Esophagus (tissue), 2 donors: ENCODE data around the gene MICU2. TPM values are rescaled to one million over a fixed set of nuclear protein-coding genes. Genes with fewer than 3 reads are reported as not detected.

Source experiments
- H3K27ac ChIP-seq, 2 donors: one replicate each; pipeline ENCODE4 v1.5.1; 2013; ENCODE audit warnings: low read depth in 2 of 2, mild to moderate bottlenecking in 2 of 2, inconsistent platforms in 1 of 2, low read length in 1 of 2, moderate library complexity in 1 of 2
- H3K27me3 ChIP-seq, 2 donors: one replicate each; pipeline ENCODE4 v1.6.1; 2013; ENCODE audit warnings: low read length in 2 of 2, control low read depth in 1 of 2, mild to moderate bottlenecking in 1 of 2; ENCODE audit not compliant: insufficient read depth in 2 of 2, control insufficient read depth in 1 of 2
- H3K36me3 ChIP-seq, 2 donors: one replicate each; pipeline ENCODE4 v1.6.1; 2013; ENCODE audit warnings: low read length in 1 of 2; ENCODE audit not compliant: control insufficient read depth in 2 of 2, insufficient read depth in 2 of 2
- H3K4me1 ChIP-seq, 2 donors: one replicate each; pipeline ENCODE4 v1.6.1; 2013; ENCODE audit warnings: low read length in 1 of 2; ENCODE audit not compliant: control insufficient read depth in 2 of 2, insufficient read depth in 2 of 2
- H3K4me3 ChIP-seq, 2 donors: one replicate each; pipeline ENCODE4 v1.5.1; 2013; ENCODE audit warnings: low read length in 2 of 2, mild to moderate bottlenecking in 2 of 2, low read depth in 1 of 2, moderate library complexity in 1 of 2
- H3K9me3 ChIP-seq, 2 donors: one replicate each; pipeline ENCODE4 v1.6.1; 2013; ENCODE audit warnings: mild to moderate bottlenecking in 2 of 2, low read depth in 1 of 2, low read length in 1 of 2, moderate library complexity in 1 of 2; ENCODE audit not compliant: control insufficient read depth in 2 of 2, insufficient read depth in 1 of 2
- WGBS, 2 donors: extraction: QIAGEN DNeasy Blood & Tissue Kit; methylation state at CpG; one replicate each; pipeline ENCODE4 v1.1.7; 2013; 5-methylcytosine and 5-hydroxymethylcytosine counted together
- polyA plus RNA-seq, 2 donors: library from polyadenylated mRNA; stranded (reverse); fragments of 200-250 nt; gene quantifications; one replicate each; pipeline ENCODE4 v1.2.3, GENCODE V29; 2013
- donor health status: healthy with polysubstance abuse.
- donor health status: Bipolar disorder and iron deficiency.

MICU2 gene
- polyA plus RNA-seq, 2 donors, result 23.6 to 26.3 TPM

DNA sequence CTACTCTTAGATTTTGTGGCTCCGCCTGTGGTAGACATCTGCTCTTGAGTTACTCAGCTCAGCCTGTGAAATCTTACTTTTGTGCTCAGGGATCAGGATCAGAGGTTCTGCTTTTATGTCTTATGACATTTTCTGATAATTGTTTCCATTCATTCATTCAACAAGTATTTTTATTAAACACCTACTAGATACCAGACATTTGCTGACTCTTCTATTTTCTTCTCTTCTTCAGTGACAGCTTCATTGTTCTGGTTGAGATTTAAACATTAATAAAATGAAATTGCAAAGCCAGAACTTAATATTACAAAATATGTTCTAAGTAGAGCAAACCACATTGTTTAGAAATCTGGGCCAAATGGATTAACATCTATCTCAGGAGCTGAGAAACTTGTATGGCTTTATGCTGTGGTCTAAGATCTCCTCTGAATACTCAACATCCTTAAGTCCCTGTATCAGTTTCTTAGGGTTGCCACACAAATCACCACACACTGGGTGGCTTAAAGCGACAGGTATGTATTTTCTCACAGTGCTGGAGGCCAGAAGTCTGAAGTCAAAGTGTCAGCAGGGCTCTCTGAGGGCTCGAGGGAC lies 15.8 kb upstream of the MICU2 start:
- Histone ChIP-seq H3K27me3 (no peaks in the 10 kb centered on the region), H3K27ac (no peak overlapping the region), H3K4me1 (no peaks in the 10 kb centered on the region), H3K9me3 (no peaks in the 10 kb centered on the region), H3K36me3 (no peaks in the 10 kb centered on the region), H3K4me3 (no peak overlapping the region)
- WGBS, 2 donors, result 61 to 69% methylated on average over 3 of the region's 3 CpGs

DNA sequence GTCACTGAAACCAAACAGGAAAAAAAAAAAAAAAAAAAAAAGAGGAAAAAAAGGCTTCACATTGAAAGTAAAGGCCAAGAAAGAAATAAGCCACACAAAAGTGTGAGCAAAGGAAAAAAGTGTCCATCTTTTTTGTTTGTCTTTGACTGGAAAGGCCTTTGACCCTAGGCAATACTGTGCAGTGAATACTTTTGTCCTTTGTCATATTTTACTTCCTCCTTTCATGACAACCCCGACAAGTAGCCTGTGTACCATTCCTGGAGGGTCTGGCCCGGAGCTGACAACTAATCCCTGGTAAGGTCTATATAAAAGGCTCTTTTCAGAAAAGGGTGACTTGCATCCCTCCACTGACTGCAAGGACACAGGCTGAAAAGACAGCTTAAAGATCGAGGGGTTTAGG lies 12.9 kb upstream of the MICU2 start:
- H3K27me3 ChIP-seq, result no peaks in the 10 kb centered on the region
- no peaks in the 10 kb centered on the region for H3K4me1 ChIP-seq
- H3K4me3 ChIP-seq, result no peak overlapping the region
- no peaks in the 10 kb centered on the region for H3K36me3 ChIP-seq
- H3K27ac ChIP-seq, result no peak overlapping the region
- H3K9me3 ChIP-seq, result no peaks in the 10 kb centered on the region
- 37 to 55% methylated on average over 3 of the region's 3 CpGs for WGBS, 2 donors

DNA sequence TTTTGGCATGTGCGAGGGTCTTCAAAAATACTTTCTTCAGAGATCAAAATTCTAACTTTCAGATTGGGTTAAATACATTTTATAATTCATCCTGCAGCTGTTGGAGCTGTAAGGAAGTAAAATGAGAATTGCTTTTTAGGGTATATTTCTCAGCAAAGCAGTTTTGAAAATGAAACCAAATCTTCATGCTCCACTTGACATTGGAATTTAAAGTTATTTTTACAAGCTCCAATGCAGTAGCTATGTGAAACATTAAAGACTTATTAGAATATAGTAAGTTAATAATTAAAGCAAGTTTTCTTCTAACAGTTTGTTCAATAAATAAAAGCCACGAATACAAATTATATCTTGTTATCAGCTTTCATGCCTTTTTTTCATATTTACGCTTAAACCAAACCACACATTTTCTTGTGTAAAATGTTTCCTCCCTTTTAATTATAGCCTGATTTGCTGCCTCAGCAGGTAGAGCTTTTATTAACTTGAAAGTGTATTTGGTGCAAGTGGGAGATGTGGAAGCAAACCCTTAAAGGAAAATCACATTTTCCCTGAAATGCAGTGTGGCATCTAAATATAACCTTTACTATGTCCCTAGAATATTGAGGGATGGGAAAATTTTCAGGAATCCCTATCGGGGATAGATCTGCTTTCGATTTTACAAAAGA lies 12.4 kb upstream of the MICU2 start:
- Histone ChIP-seq H3K36me3 (no peaks in the 10 kb centered on the region), H3K4me3 (no peak overlapping the region), H3K4me1 (no peaks in the 10 kb centered on the region), H3K27me3 (no peaks in the 10 kb centered on the region), H3K9me3 (no peaks in the 10 kb centered on the region), H3K27ac (no peak overlapping the region)
- 73 to 81% methylated on average over 5 of the region's 5 CpGs for WGBS, 2 donors

DNA sequence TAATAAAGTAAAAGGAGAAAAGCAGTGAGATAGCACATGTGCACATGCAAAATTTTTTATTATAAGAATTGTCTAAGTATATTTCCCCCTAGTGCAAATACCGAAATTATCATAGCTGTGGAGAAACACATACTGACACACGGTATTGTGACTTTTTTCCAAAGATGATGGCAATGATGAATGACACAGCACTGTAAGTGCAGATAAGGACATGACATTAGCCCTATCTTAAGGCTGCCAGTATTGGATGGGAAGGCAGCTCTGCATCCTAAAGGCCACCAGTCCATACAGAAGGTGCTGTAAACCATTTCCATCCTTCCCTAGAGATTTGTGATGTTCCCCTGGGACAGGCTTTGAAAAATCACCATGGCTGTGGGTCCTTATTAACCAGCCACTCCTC lies 11.5 kb upstream of the MICU2 start:
- no peaks in the 10 kb centered on the region for H3K9me3 ChIP-seq
- H3K27me3 ChIP-seq, result no peaks in the 10 kb centered on the region
- WGBS, 2 donors, result 71 to 72% methylated on average over 2 of the region's 2 CpGs

DNA sequence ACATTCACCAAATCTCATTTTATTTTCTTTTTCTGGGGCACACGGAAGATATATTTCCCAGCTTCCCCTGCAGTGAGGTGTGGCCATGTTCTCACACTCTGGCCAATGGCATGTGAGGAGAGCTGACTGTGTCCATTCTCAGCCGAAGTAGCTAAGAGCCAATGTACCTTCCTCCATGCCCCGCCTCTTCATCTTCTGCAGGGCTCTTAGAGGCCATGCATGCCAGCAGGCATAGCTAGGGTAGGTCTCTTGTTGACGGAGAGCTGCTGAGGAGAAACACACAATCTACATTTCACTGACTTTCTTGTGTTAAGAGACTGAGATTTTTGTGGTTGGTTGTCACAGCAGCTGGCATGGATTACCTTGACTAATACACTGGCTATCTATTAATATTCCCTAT lies 9.8 kb upstream of the MICU2 start:
- Histone ChIP-seq H3K4me3 (no peak overlapping the region), H3K9me3 (no peaks in the 10 kb centered on the region), H3K27ac (no peak overlapping the region), H3K4me1 (no peaks in the 10 kb centered on the region), H3K27me3 (no peaks in the 10 kb centered on the region), H3K36me3 (no peaks in the 10 kb centered on the region)
- WGBS, 2 donors, result 88 to 90% methylated on average over 4 of the region's 4 CpGs

More for the DNA sequence above, 11.5 kb upstream of the MICU2 start:
- H3K4me1 ChIP-seq, result no peaks in the 10 kb centered on the region
- H3K27ac ChIP-seq, result no peak overlapping the region
- no peaks in the 10 kb centered on the region for H3K36me3 ChIP-seq
- no peak overlapping the region for H3K4me3 ChIP-seq

DNA sequence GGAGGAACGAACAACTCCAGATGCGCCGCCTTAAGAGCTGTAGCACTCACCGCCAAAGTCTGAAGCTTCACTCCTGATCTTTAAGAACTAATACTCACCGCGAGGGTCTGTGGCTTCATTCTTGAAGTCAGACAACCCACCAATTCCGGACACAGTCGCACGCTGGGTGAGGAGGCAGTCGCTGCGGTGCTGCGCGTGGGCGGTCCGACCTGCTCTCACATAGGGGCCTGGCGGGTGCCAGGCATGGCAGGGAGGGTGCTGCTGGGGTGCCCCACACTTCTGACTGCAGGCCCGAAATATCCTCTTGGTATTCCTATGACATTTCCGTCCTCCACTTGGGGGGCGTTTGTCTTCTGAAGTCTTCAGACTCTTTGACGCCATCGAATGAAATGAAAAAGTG lies 7.4 kb upstream of the MICU2 start:
- Histone ChIP-seq H3K4me1 (no peaks in the 10 kb centered on the region), H3K27me3 (no peaks in the 10 kb centered on the region), H3K36me3 (no peaks in the 10 kb centered on the region), H3K27ac (no peak overlapping the region), H3K9me3 (no peaks in the 10 kb centered on the region), H3K4me3 (no peak overlapping the region)
- WGBS, 2 donors, result 93 to 94% methylated on average over 21 of the region's 21 CpGs

DNA sequence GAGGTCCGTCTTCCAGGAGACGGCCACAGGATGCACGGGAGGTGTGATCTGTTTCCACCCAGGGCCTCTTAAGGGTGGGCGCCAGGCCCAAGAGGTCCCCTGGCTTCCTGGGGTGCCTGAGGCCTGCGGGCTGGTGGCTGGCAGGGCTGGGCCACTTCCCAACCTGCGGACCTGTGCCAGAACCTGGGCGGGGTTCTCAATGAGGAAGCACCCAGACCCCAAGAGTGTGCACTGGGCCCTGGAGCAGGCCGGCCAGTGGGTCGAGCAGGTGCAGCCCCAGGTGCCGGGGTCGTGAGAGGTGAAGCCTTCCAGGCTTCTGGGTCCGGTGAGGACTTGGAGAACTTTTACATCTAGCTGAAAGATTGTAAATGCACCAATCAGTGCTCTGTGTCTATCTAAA lies 6.7 kb upstream of the MICU2 start:
- H3K27me3 ChIP-seq, result no peaks in the 10 kb centered on the region
- WGBS, 2 donors, result 89 to 91% methylated on average over 12 of the region's 12 CpGs
- no peaks in the 10 kb centered on the region for H3K9me3 ChIP-seq
- H3K4me3 ChIP-seq, result no peak overlapping the region
- no peak overlapping the region for H3K27ac ChIP-seq
- no peaks in the 10 kb centered on the region for H3K36me3 ChIP-seq
- no peaks in the 10 kb centered on the region for H3K4me1 ChIP-seq

DNA sequence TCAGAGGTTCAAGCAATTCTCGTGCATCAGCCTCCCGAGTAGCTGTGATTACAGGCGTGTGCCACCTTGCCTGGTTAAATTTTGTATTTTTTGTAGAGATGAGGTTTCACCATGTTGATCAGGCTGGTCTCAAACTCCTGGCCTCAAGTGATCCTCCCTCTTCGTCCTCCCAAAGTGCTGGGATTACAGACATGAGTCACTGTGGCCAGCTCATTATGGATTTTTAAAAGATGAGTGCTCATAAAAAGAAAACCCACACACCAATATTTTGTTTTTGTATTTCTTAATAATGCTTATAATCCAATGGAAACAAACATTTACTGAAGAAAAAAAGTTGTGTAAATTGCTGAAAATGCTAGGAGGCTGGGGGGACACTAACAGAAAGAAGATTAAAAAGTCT lies 5.0 kb upstream of the MICU2 start:
- H3K36me3 ChIP-seq, result no peaks in the 10 kb centered on the region
- no peaks in the 10 kb centered on the region for H3K4me1 ChIP-seq
- H3K4me3 ChIP-seq, result no peak overlapping the region
- WGBS, 2 donors, result 75 to 79% methylated on average over 4 of the region's 4 CpGs
- H3K27me3 ChIP-seq, result no peaks in the 10 kb centered on the region
- H3K9me3 ChIP-seq, result no peaks in the 10 kb centered on the region
- H3K27ac ChIP-seq, result no peak overlapping the region

DNA sequence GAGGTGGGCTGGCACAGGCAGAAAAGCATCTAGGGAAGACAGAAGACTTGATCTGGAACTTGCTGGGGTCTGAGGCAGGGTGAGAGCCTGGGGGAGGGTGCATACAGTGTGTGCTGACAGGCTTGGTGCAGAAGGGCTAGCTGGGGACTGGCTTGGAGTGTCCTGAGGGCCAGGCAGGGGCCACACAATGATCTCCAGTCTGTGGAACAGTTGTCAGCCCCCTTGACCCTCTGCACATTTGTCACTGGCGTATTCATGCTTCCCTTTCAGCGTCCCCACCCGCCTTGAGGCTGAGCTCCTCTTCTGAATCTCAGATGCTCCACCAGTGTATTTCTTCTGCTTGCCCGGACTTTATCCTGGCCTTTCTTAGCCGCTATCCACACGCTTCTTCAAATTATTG lies 2.8 kb upstream of the MICU2 start:
- Histone ChIP-seq H3K4me3 (no peak overlapping the region), H3K4me1 (no peaks in the 10 kb centered on the region), H3K27ac (no peak overlapping the region), H3K36me3 (no peaks in the 10 kb centered on the region), H3K27me3 (no peaks in the 10 kb centered on the region), H3K9me3 (no peaks in the 10 kb centered on the region)
- WGBS, 2 donors, result 63 to 71% methylated on average over 6 of the region's 6 CpGs

DNA sequence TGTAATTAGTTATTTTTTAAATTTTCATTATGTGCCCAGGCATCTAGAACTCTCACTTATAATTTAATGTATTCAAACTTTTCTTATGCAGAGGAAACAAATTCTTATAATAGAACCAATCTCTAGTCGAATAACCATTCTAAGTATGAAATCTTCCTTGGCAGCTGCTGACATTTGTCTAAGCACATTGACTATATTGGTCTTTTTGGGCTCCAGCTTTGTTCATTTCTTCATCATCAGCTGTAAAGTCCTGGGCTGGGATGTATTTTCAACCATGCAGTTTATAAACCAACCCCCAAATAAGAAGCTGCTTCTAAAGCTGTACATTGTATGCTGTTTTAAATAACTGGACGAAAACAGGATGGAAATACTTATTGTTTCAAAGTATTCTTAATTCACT lies 2.3 kb upstream of the MICU2 start:
- H3K9me3 ChIP-seq, result no peaks in the 10 kb centered on the region
- H3K4me1 ChIP-seq, result no peaks in the 10 kb centered on the region
- no peaks in the 10 kb centered on the region for H3K36me3 ChIP-seq
- H3K4me3 ChIP-seq, result no peak overlapping the region
- H3K27ac ChIP-seq, result no peak overlapping the region
- 77 to 83% methylated on average over 2 of the region's 2 CpGs for WGBS, 2 donors
- no peaks in the 10 kb centered on the region for H3K27me3 ChIP-seq
